Smooth muscle cell (in vitro differentiated cells): ENCODE measurements around the gene APBA1. TPM values are rescaled to one million over a fixed set of nuclear protein-coding genes. Genes with fewer than 3 reads are reported as not detected.

Source experiments
- DNase-seq: peaks from one replicate; lab custom pipeline; 2025; ENCODE audit not compliant: unreplicated experiment; lab: John Stamatoyannopoulos, UW
- H2AFZ ChIP-seq: fragments of 200-600 bp; sonication (generic); 2 replicates; pipeline ENCODE4 v1.6.0; 2016; ENCODE audit warnings: antibody characterized with exemption, low read depth, mild to moderate bottlenecking
- H3F3A ChIP-seq: fragments of 200-600 bp; sonication (generic); 2 replicates; pipeline ENCODE4 v1.6.0; 2017; ENCODE audit warnings: antibody characterized with exemption, low read depth
- H3K27ac ChIP-seq: fragments of 200-600 bp; sonication (generic); 2 replicates; pipeline ENCODE4 v1.5.1; 2016; ENCODE audit warnings: low read depth, mild to moderate bottlenecking
- H3K27me3 ChIP-seq: fragments of 200-600 bp; sonication (generic); 2 replicates; pipeline ENCODE4 v1.6.1; 2016; ENCODE audit warnings: low read depth, mild to moderate bottlenecking
- H3K36me3 ChIP-seq: fragments of 200-600 bp; sonication (generic); 2 replicates; pipeline ENCODE4 v1.5.1; 2016; ENCODE audit warnings: low read depth
- H3K4me1 ChIP-seq: fragments of 200-600 bp; sonication (generic); 2 replicates; pipeline ENCODE4 v1.5.1; 2016; ENCODE audit warnings: low read depth
- H3K4me2 ChIP-seq: fragments of 200-600 bp; sonication (generic); 2 replicates; pipeline ENCODE4 v1.6.0; 2016; ENCODE audit warnings: mild to moderate bottlenecking
- H3K4me3 ChIP-seq: fragments of 200-600 bp; sonication (generic); 2 replicates; pipeline ENCODE4 v1.5.1; 2016; ENCODE audit warnings: mild to moderate bottlenecking
- H3K79me2 ChIP-seq: fragments of 200-600 bp; sonication (generic); 2 replicates; pipeline ENCODE4 v1.6.0; 2016; ENCODE audit warnings: low read depth, mild to moderate bottlenecking
- H3K9ac ChIP-seq: fragments of 200-600 bp; sonication (generic); 2 replicates; pipeline ENCODE4 v1.6.0; 2016; ENCODE audit warnings: low read depth
- H3K9me3 ChIP-seq: fragments of 200-600 bp; sonication (generic); replicated peaks from 2 replicates; pipeline ENCODE4 v1.5.1; 2016; ENCODE audit warnings: low read depth
- H4K20me1 ChIP-seq: fragments of 200-600 bp; sonication (generic); 2 replicates; pipeline ENCODE4 v1.6.0; 2016; ENCODE audit warnings: low read depth
- WGBS: methylation state at CpG from one replicate; pipeline ENCODE4 v1.1.7; 2016; ENCODE audit warnings: low lambda C conversion rate; 5-methylcytosine and 5-hydroxymethylcytosine counted together
- polyA plus RNA-seq: library from polyadenylated mRNA; unstranded; fragments of >200 nt; fragmentation: Nextera tagmentation; extraction: Ambion mirVana; gene quantifications from 2 replicates; pipeline ENCODE4 v1.2.1, GENCODE V29; 2016
- total RNA-seq: library from RNA; depleted of rRNA; stranded (reverse); fragments of >200 nt; gene quantifications from 2 replicates; pipeline ENCODE4 v1.2.3, GENCODE V29; 2014
- TF ChIP-seq, protein P1 (sequence below): fragments of 200-600 bp; sonication (generic); IDR thresholded peaks from 2 replicates; pipeline ENCODE4 v1.5.1; 2017; ENCODE audit warnings: borderline replicate concordance, mild to moderate bottlenecking, antibody characterized with exemption; ENCODE audit not compliant: insufficient read depth, poor library complexity, severe bottlenecking

Gene APBA1
- total and polyA plus RNA-seq, 2 experiments from 2014 or later: 1.4 to 6.1 TPM

DNA sequence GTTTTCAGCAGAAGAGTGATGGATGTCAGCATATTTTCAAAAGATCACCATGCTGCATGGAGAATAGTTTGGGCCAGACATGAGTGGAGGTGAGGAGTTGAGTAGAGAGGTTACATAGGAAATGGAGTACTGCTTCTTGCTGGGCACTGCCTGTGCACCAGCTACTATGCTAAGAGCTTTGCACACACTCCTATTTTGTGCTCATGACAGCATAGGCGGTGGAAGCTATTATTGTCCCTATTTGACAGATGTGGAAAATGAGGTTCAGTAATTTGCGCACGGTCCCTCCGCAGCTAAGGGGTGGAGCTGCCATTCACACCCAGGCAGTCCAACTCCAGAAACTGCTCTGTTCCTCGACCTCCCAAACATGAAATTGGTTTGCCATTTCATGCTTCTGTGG is 279.3 kb downstream of the APBA1 start:
- Histone ChIP-seq H3K27me3 (no peaks in the 10 kb centered on the region), H3K9me3 (no peaks in the 10 kb centered on the region), H3K79me2 (no peaks in the 10 kb centered on the region), H3K4me2 (no peak overlapping the region), H3K4me3 (no peak overlapping the region), H3K36me3 (no peaks in the 10 kb centered on the region), H2AFZ (no peak overlapping the region), H3K9ac (no peak overlapping the region), H3K4me1 (no peaks in the 10 kb centered on the region), H3F3A (no peaks in the 10 kb centered on the region), H4K20me1 (no peaks in the 10 kb centered on the region), H3K27ac (no peak overlapping the region)
- no peak for DNase-seq
- 94% methylated on average over 5 of the region's 5 CpGs for WGBS
- TF ChIP-seq, protein P1, sequence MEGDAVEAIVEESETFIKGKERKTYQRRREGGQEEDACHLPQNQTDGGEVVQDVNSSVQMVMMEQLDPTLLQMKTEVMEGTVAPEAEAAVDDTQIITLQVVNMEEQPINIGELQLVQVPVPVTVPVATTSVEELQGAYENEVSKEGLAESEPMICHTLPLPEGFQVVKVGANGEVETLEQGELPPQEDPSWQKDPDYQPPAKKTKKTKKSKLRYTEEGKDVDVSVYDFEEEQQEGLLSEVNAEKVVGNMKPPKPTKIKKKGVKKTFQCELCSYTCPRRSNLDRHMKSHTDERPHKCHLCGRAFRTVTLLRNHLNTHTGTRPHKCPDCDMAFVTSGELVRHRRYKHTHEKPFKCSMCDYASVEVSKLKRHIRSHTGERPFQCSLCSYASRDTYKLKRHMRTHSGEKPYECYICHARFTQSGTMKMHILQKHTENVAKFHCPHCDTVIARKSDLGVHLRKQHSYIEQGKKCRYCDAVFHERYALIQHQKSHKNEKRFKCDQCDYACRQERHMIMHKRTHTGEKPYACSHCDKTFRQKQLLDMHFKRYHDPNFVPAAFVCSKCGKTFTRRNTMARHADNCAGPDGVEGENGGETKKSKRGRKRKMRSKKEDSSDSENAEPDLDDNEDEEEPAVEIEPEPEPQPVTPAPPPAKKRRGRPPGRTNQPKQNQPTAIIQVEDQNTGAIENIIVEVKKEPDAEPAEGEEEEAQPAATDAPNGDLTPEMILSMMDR: no peak

DNA sequence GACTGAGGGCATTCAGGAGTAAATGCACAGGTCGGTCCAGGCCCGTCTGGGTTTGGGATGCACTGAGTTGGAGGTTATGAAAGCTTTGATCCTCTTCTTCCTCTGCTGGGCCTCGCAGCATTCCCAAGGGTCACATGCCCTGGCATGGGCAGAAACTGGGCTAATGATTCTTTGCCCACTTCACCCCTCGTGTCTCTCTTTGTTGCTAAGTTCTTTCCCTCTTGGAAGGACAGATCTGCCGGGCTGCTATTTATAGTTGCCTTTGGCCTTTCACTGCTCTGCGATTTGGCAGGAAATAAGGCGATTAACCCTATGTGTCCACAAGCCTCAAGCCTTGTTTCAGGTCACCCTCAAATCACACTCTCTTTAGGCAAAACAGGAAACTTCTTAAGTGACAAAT is 280.2 kb downstream of the APBA1 start:
- no peak overlapping the region for H3K4me2 ChIP-seq
- no peak for DNase-seq
- no peak overlapping the region for H3K27ac ChIP-seq
- no peaks in the 10 kb centered on the region for H3K79me2 ChIP-seq
- 62% methylated on average over 7 of the region's 7 CpGs for WGBS
- no peaks in the 10 kb centered on the region for H3K27me3 ChIP-seq
- no peaks in the 10 kb centered on the region for H4K20me1 ChIP-seq
- no peaks in the 10 kb centered on the region for H3K36me3 ChIP-seq
- TF ChIP-seq, protein P1: no peak
- H3K9me3 ChIP-seq: no peaks in the 10 kb centered on the region
- no peak overlapping the region for H3K4me3 ChIP-seq
- H3K9ac ChIP-seq: no peak overlapping the region
- H2AFZ ChIP-seq: no peak overlapping the region
- H3F3A ChIP-seq: no peaks in the 10 kb centered on the region
- H3K4me1 ChIP-seq: no peaks in the 10 kb centered on the region

DNA sequence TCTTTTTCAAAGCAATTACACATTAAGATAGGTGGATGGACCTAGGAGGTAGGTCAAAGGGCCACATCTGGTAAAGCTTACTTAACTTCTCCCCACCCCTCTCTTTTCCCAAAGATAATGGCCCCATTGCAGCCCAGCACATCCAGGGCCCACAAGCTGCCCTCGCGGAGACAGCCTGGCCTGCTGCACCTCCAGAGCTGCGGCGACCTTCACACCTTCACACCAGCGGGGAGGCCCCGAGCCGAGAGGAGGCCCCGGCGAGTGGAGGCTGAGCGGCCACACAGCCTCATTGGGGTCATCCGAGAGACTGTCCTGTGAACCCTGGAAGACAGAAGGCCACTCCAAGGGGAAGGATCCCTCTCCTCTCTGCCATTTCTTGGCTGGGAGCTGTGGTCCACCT is 280.7 kb downstream of the APBA1 start:
- TF ChIP-seq, protein P1: no peak
- Histone ChIP-seq H3K79me2 (no peaks in the 10 kb centered on the region), H4K20me1 (no peaks in the 10 kb centered on the region), H3K4me2 (no peak overlapping the region), H3K9me3 (no peaks in the 10 kb centered on the region), H3K27ac (no peak overlapping the region), H3K36me3 (no peaks in the 10 kb centered on the region), H3K27me3 (no peaks in the 10 kb centered on the region), H3K9ac (no peak overlapping the region), H3F3A (no peaks in the 10 kb centered on the region), H3K4me1 (no peaks in the 10 kb centered on the region), H2AFZ (no peak overlapping the region), H3K4me3 (no peak overlapping the region)
- WGBS: 98% methylated on average over 11 of the region's 11 CpGs
- DNase-seq: no peak

DNA sequence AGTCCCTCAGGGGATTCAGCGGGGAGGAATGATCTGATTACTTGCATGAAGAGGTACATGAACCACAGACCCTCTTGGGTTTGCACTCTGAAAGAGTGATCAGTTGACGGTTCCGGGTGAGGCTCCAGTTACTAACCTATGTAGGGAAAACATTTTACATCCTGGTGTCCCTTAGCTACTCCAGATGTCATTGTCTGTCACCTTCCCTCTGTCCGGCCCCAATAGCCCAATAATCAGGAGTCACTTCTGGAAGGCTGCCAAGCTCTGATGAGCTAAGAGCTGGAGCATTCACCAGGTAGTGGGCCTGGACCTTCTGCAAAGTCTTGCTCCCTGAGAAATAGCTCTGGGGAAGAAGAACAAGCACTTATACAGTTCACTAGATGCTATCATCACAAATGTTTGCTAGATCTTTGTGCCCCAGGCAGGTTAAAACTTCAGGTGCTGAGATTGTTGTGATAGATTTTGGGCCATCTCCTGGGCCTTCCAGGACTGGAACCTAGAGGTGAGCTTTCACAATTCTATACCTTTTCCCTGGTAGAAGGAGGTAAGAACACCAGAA is 282.7 kb downstream of the APBA1 start:
- 90% methylated on average over 4 of the region's 4 CpGs for WGBS
- Histone ChIP-seq H3K79me2 (no peaks in the 10 kb centered on the region), H3K9me3 (no peaks in the 10 kb centered on the region), H3F3A (no peaks in the 10 kb centered on the region), H2AFZ (no peak overlapping the region), H3K4me2 (no peak overlapping the region), H4K20me1 (no peaks in the 10 kb centered on the region), H3K9ac (no peak overlapping the region), H3K4me3 (no peak overlapping the region), H3K36me3 (no peaks in the 10 kb centered on the region), H3K4me1 (no peaks in the 10 kb centered on the region), H3K27me3 (no peaks in the 10 kb centered on the region), H3K27ac (no peak overlapping the region)
- DNase-seq: no peak
- TF ChIP-seq, protein P1: no peak
